Measurements from ENCODE around the gene COTL1. TPM values are rescaled to one million over a fixed set of nuclear protein-coding genes. Genes with fewer than 3 reads are reported as not detected.
A peak's percentile ranks its signal among the peaks of the same experiment; 100 is the strongest.

The COTL1 gene
- total RNA-seq, 1 experiment from 2014 or later = 34.1 TPM

- TF ChIP-seq CTCF (conservative IDR thresholded peaks at IDR 0.05; ENCODE audit: low read depth, low read length) (no peak), EZH2 (IDR thresholded peaks at IDR 0.05; ENCODE audit: borderline replicate concordance, low read depth, low read length, poor library complexity, severe bottlenecking) (no peak)
- H3K36me3 ChIP-seq (ENCODE audit: insufficient read depth, low read length, poor library complexity, severe bottlenecking) = peaks cover 4% of the 10 kb centered on the region
- no peaks in the 10 kb centered on the region for H3K27me3 ChIP-seq (replicated peaks; ENCODE audit: insufficient read depth, low read depth, low read length, poor library complexity)
- H3K27ac ChIP-seq (ENCODE audit: low read depth, low read length, poor library complexity, severe bottlenecking) = no peak overlapping the region
- ChIA-PET POLR2A (ENCODE audit: low non-redundant PET) (no interaction called here), CTCF (no interaction called here)
- no peak for DNase-seq (ENCODE audit: low spot score)
- intact Hi-C loops (cut with micrococcal nuclease; ENCODE audit: unreplicated experiment) = no loop called here
- peaks cover 6% of the 10 kb centered on the region for H3K4me1 ChIP-seq (ENCODE audit: insufficient read depth, low read length, poor library complexity, severe bottlenecking)
- H3K4me3 ChIP-seq (ENCODE audit: low read depth, low read length, poor library complexity, severe bottlenecking) = peak overlapping the region; percentile 67
- H3K9me3 ChIP-seq (ENCODE audit: low read depth, low read length, poor library complexity, severe bottlenecking) = no peaks in the 10 kb centered on the region
- BruUV-seq (replicated peaks) = no TSS peak
These were observed 31.6 kb upstream of the COTL1 start for GRCh38 chr16:84649511-84649861.

- Histone ChIP-seq H3K4me3 (ENCODE audit: low read depth, low read length, poor library complexity, severe bottlenecking) (peak overlapping the region; percentile 67), H3K36me3 (ENCODE audit: insufficient read depth, low read length, poor library complexity, severe bottlenecking) (peaks cover 4% of the 10 kb centered on the region), H3K27me3 (replicated peaks; ENCODE audit: insufficient read depth, low read depth, low read length, poor library complexity) (no peaks in the 10 kb centered on the region), H3K9me3 (ENCODE audit: low read depth, low read length, poor library complexity, severe bottlenecking) (no peaks in the 10 kb centered on the region), H3K4me1 (ENCODE audit: insufficient read depth, low read length, poor library complexity, severe bottlenecking) (peaks cover 6% of the 10 kb centered on the region), H3K27ac (ENCODE audit: low read depth, low read length, poor library complexity, severe bottlenecking) (no peak overlapping the region)
- ChIA-PET CTCF (interaction anchor here (0.6 to 1.2 kb wide), 2 partner anchors 26 to 143 kb away, joined by 3 read pairs; no protein-coding TSS in a partner anchor), POLR2A (ENCODE audit: low non-redundant PET) (no interaction called here)
- TF ChIP-seq EZH2 (IDR thresholded peaks at IDR 0.05; ENCODE audit: borderline replicate concordance, low read depth, low read length, poor library complexity, severe bottlenecking) = no peak
- TF ChIP-seq CTCF (conservative IDR thresholded peaks at IDR 0.05; ENCODE audit: low read depth, low read length) = no peak
- no TSS peak for BruUV-seq (replicated peaks)
- no peak for DNase-seq (ENCODE audit: low spot score)
- intact Hi-C loops (cut with micrococcal nuclease; ENCODE audit: unreplicated experiment) = no loop called here
These were observed 31.0 kb upstream of the COTL1 start for GRCh38 chr16:84648595-84649510.

GRCh38 chr16:84647828-84648594 lies 30.1 kb upstream of the COTL1 start, which contains the start of gene KLHL36:
TSS of gene KLHL36 (plus strand) at chr16:84648511. CDS start at chr16:84650868, 2,357 bp downstream.
- H3K27ac ChIP-seq (ENCODE audit: low read depth, low read length, poor library complexity, severe bottlenecking) = no peak within 1 kb of the TSS
- no peaks in the 10 kb centered on the region for H3K27me3 ChIP-seq (replicated peaks; ENCODE audit: insufficient read depth, low read depth, low read length, poor library complexity)
- CTCF ChIA-PET = interaction anchor here (0.6 to 1.2 kb wide), 2 partner anchors 25 to 142 kb away, joined by 3 read pairs; no protein-coding TSS in a partner anchor
- peak; percentile 56 for DNase-seq (ENCODE audit: low spot score)
- intact Hi-C loops (cut with micrococcal nuclease; ENCODE audit: unreplicated experiment) = no loop called here
- TF ChIP-seq EZH2 (IDR thresholded peaks at IDR 0.05; ENCODE audit: borderline replicate concordance, low read depth, low read length, poor library complexity, severe bottlenecking) (no peak), CTCF (conservative IDR thresholded peaks at IDR 0.05; ENCODE audit: low read depth, low read length) (no peak)
- H3K9me3 ChIP-seq (ENCODE audit: low read depth, low read length, poor library complexity, severe bottlenecking) = no peaks in the 10 kb centered on the region
- peaks cover 6% of the 10 kb centered on the region for H3K4me1 ChIP-seq (ENCODE audit: insufficient read depth, low read length, poor library complexity, severe bottlenecking)
- H3K36me3 ChIP-seq (ENCODE audit: insufficient read depth, low read length, poor library complexity, severe bottlenecking) = peaks cover 4% of the 10 kb centered on the region
- BruUV-seq (replicated peaks) = no TSS peak
- peak within 1 kb of the TSS; percentile 67 for H3K4me3 ChIP-seq (ENCODE audit: low read depth, low read length, poor library complexity, severe bottlenecking)
- POLR2A ChIA-PET (ENCODE audit: low non-redundant PET) = interaction anchor here (0.6 kb wide), 1 partner anchor 98 kb away, joined by 7 read pairs; no protein-coding TSS in a partner anchor
